GM23338 (cell line): ENCODE measurements around the gene ARSB. TPM values are rescaled to one million over a fixed set of nuclear protein-coding genes. Genes with fewer than 3 reads are reported as not detected.

ENCODE experiments used
- ATAC-seq: fragments of 200-7000 bp; cut with Tn5 transposase; 3 replicates; pipeline ENCODE4 v1.9.1; 2020
- DNase-seq: peaks from one replicate; pipeline ENCODE4 v3.0.0-alpha.2; 2015; ENCODE audit warnings: low spot score
- H2AFZ ChIP-seq: fragments of 200-600 bp; sonication (generic); 2 replicates; pipeline ENCODE4 v1.8.0; 2016; ENCODE audit warnings: antibody characterized with exemption, mild to moderate bottlenecking, moderate library complexity
- H3F3A ChIP-seq: fragments of 200-600 bp; sonication (generic); replicated peaks from 2 replicates; pipeline ENCODE4 v1.8.0; 2017; ENCODE audit warnings: antibody characterized with exemption, mixed run types, low read depth
- H3K27ac ChIP-seq: fragments of 200-600 bp; sonication (generic); 2 replicates; pipeline ENCODE4 v1.6.1; 2016; ENCODE audit warnings: low read depth
- H3K27me3 ChIP-seq: fragments of 200-600 bp; sonication (generic); 2 replicates; pipeline ENCODE4 v1.8.0; 2016; ENCODE audit warnings: mild to moderate bottlenecking, mixed run types, moderate library complexity; ENCODE audit not compliant: insufficient read depth
- H3K36me3 ChIP-seq: fragments of 200-600 bp; sonication (generic); 2 replicates; pipeline ENCODE4 v1.8.0; 2016; ENCODE audit warnings: mild to moderate bottlenecking; ENCODE audit not compliant: insufficient read depth
- H3K4me1 ChIP-seq: fragments of 200-600 bp; sonication (generic); 2 replicates; pipeline ENCODE4 v1.8.0; 2016; ENCODE audit warnings: mild to moderate bottlenecking, moderate library complexity; ENCODE audit not compliant: insufficient read depth
- H3K4me2 ChIP-seq: fragments of 200-600 bp; sonication (generic); 2 replicates; pipeline ENCODE4 v1.7.1; 2017; ENCODE audit warnings: mixed run types
- H3K4me3 ChIP-seq: fragments of 200-600 bp; sonication (generic); 2 replicates; pipeline ENCODE4 v1.6.1; 2016; ENCODE audit warnings: mixed run types
- H3K79me2 ChIP-seq: fragments of 200-600 bp; sonication (generic); replicated peaks from 2 replicates; pipeline ENCODE4 v1.8.0; 2017; ENCODE audit warnings: mild to moderate bottlenecking; ENCODE audit not compliant: insufficient read depth
- H3K9me2 ChIP-seq: fragments of 200-600 bp; sonication (generic); 2 replicates; pipeline ENCODE4 v1.8.0; 2017; ENCODE audit not compliant: insufficient read depth
- H4K20me1 ChIP-seq: fragments of 200-600 bp; sonication (generic); replicated peaks from 2 replicates; pipeline ENCODE4 v1.8.0; 2017; ENCODE audit warnings: mild to moderate bottlenecking; ENCODE audit not compliant: insufficient read depth
- H3K27ac Mint-ChIP-seq: 2 replicates; pipeline ENCODE4 v1.8.0; 2020; ENCODE audit warnings: inconsistent platforms, mild to moderate bottlenecking, moderate library complexity, mixed read lengths
- H3K27me3 Mint-ChIP-seq: 3 replicates; pipeline ENCODE4 v1.8.0; 2022; ENCODE audit warnings: low read depth, mild to moderate bottlenecking, moderate library complexity, mixed read lengths, inconsistent platforms; ENCODE audit not compliant: insufficient read depth, poor library complexity
- H3K36me3 Mint-ChIP-seq: 3 replicates; pipeline ENCODE4 v1.8.0; 2021; ENCODE audit warnings: low read depth, mild to moderate bottlenecking, inconsistent platforms, moderate library complexity, mixed read lengths
- H3K4me1 Mint-ChIP-seq: 3 replicates; pipeline ENCODE4 v1.8.0; 2020; ENCODE audit warnings: mild to moderate bottlenecking, inconsistent platforms, mixed read lengths
- H3K4me3 Mint-ChIP-seq: 3 replicates; pipeline ENCODE4 v1.8.0; 2021; ENCODE audit warnings: moderate library complexity, mild to moderate bottlenecking, inconsistent platforms, mixed read lengths
- H3K9me3 Mint-ChIP-seq: 3 replicates; pipeline ENCODE4 v1.8.0; 2020; ENCODE audit warnings: moderate library complexity, mild to moderate bottlenecking, inconsistent platforms, mixed read lengths
- CREB1 ChIP-seq: fragments of 250-450 bp; sonication (Bioruptor Pico); IDR thresholded peaks from 2 replicates; pipeline ENCODE4 v1.5.0; 2020; ENCODE audit warnings: low read depth, mild to moderate bottlenecking, moderate library complexity
- CTCF ChIP-seq, 2 experiments: fragments of 200-600 bp in 1 of 2; sonication (generic) in 1 of 2; conservative IDR thresholded peaks; 2 replicates each; pipeline versions ENCODE4 v1.5.1 to v1.6.1; 2016 to 2017; ENCODE audit warnings: antibody characterized with exemption in 2 of 2, low read depth in 2 of 2, mild to moderate bottlenecking in 2 of 2, moderate library complexity in 1 of 2
- ETS1 ChIP-seq: IDR thresholded peaks from 2 replicates; pipeline ENCODE4 v1.6.1; 2016; ENCODE audit warnings: antibody characterized with exemption
- EZH2 ChIP-seq: fragments of 200-600 bp; sonication (generic); IDR thresholded peaks from one replicate; pipeline ENCODE4 v1.8.0; 2017; ENCODE audit warnings: antibody characterized with exemption, mild to moderate bottlenecking, low read depth; ENCODE audit not compliant: unreplicated experiment
- EZH2phosphoT487 ChIP-seq: fragments of 200-600 bp; sonication (generic); IDR thresholded peaks from one replicate; pipeline ENCODE4 v1.8.1; 2018; ENCODE audit warnings: antibody characterized with exemption; ENCODE audit not compliant: unreplicated experiment
- JUNB ChIP-seq: IDR thresholded peaks from one replicate; pipeline ENCODE4 v1.6.1; 2016; ENCODE audit warnings: antibody characterized with exemption; ENCODE audit not compliant: unreplicated experiment
- NANOG ChIP-seq: IDR thresholded peaks from 2 replicates; pipeline ENCODE4 v1.6.1; 2016; ENCODE audit warnings: antibody characterized with exemption, borderline replicate concordance
- POLR2AphosphoS5 ChIP-seq: IDR thresholded peaks from 2 replicates; pipeline ENCODE4 v1.6.1; 2016; ENCODE audit warnings: antibody characterized with exemption, low read depth
- REST ChIP-seq: IDR thresholded peaks from one replicate; pipeline ENCODE4 v1.6.1; 2018; ENCODE audit warnings: antibody characterized with exemption; ENCODE audit not compliant: unreplicated experiment
- ZNF114 ChIP-seq: fragments of 250-450 bp; sonication (Bioruptor Pico); IDR thresholded peaks from 2 replicates; pipeline ENCODE4 v1.5.0; 2020; ENCODE audit warnings: mild to moderate bottlenecking, moderate library complexity
- ZNF331 ChIP-seq: fragments of 250-450 bp; sonication (Bioruptor Pico); IDR thresholded peaks from 2 replicates; pipeline ENCODE4 v1.5.0; 2020; ENCODE audit warnings: low read depth, mild to moderate bottlenecking, moderate library complexity
- polyA plus RNA-seq: library from polyadenylated mRNA; unstranded; fragments of >200 nt; fragmentation: Nextera tagmentation; extraction: Ambion mirVana; gene quantifications from 2 replicates; pipeline ENCODE4 v1.2.1, GENCODE V29; 2016
- total RNA-seq: library from RNA; depleted of rRNA; stranded (reverse); fragments of >200 nt; shearing (Covaris generic); gene quantifications from 2 replicates; pipeline ENCODE4 v1.2.3, GENCODE V29; 2014

Gene ARSB
- total and polyA plus RNA-seq, 2 experiments from 2014 or later = 7.4 to 24.6 TPM

- no peak for TF ChIP-seq ZNF114 (CRISPR knock-in tag)
- no peak for TF ChIP-seq ETS1
- TF ChIP-seq REST = no peak
- no peak for TF ChIP-seq JUNB
- TF ChIP-seq POLR2AphosphoS5 = no peak
- TF ChIP-seq CTCF (conservative IDR thresholded peaks at IDR 0.05; ENCODE audit: low read depth in 2 of 2) = no peak
- TF ChIP-seq NANOG = no peak
Observed at GRCh38 chr5:78782728-78783127, 202.4 kb downstream of the ARSB start (continued).

GRCh38 chr5:78781611-78782286 lies 203.4 kb downstream of the ARSB start:
- Histone ChIP-seq H4K20me1 (no peaks in the 10 kb centered on the region), H3F3A (no peaks in the 10 kb centered on the region), H3K27me3 (no peaks in the 10 kb centered on the region), H3K9me2 (0 out of 2 replicates have a peak, but pooled peaks cover 5% of the 10 kb centered on the region), H3K4me2 (no peak overlapping the region), H3K27ac (no peak overlapping the region), H3K4me1 (no peaks in the 10 kb centered on the region), H3K36me3 (no peaks in the 10 kb centered on the region), H2AFZ (no peak overlapping the region), H3K4me3 (no peak overlapping the region), H3K79me2 (no peaks in the 10 kb centered on the region)
- H3K9me3 Mint-ChIP-seq = no peaks in the 10 kb centered on the region
- peaks cover 11% of the 10 kb centered on the region; the same call in 2 of the 3 replicates for H3K4me1 Mint-ChIP-seq
- H3K4me3 Mint-ChIP-seq = no peak overlapping the region
- ATAC-seq = no peak
- no peak for DNase-seq
- H3K36me3 Mint-ChIP-seq = no peaks in the 10 kb centered on the region
- H3K27me3 Mint-ChIP-seq = peaks cover under 1% of the 10 kb centered on the region
- no peak overlapping the region for H3K27ac Mint-ChIP-seq
- TF ChIP-seq ZNF114 (CRISPR knock-in tag) (no peak), ZNF331 (no peak), CTCF (conservative IDR thresholded peaks at IDR 0.05; ENCODE audit: low read depth in 2 of 2) (no peak), EZH2 (no peak), CREB1 (no peak), REST (no peak), POLR2AphosphoS5 (no peak), EZH2phosphoT487 (no peak)
